DOHH2 (cell line): ENCODE data around the gene ZNF219.

ENCODE experiments used
- H3F3A ChIP-seq: fragments of 200-600 bp; sonication (generic), shearing (Covaris generic); 2 replicates; pipeline ENCODE4 v1.6.0; 2016; ENCODE audit warnings: antibody characterized with exemption, mild to moderate bottlenecking; ENCODE audit not compliant: control insufficient read depth, insufficient read depth
- H3K27ac ChIP-seq: fragments of 200-600 bp; sonication (generic); 2 replicates; pipeline ENCODE4 v1.5.1; 2014; ENCODE audit warnings: low read depth, mild to moderate bottlenecking, low read length, moderate library complexity
- H3K27me3 ChIP-seq: fragments of 200-600 bp; sonication (generic); 2 replicates; pipeline ENCODE4 v1.6.1; 2014; ENCODE audit warnings: mild to moderate bottlenecking, low read length, mixed read lengths; ENCODE audit not compliant: control insufficient read depth
- H3K36me3 ChIP-seq: fragments of 200-600 bp; sonication (generic); 2 replicates; pipeline ENCODE4 v1.6.1; 2014; ENCODE audit warnings: mild to moderate bottlenecking, low read length, moderate library complexity, mixed read lengths; ENCODE audit not compliant: control insufficient read depth
- H3K4me1 ChIP-seq: fragments of 200-600 bp; sonication (generic); 2 replicates; pipeline ENCODE4 v1.6.1; 2014; ENCODE audit warnings: mild to moderate bottlenecking, low read length, mixed read lengths; ENCODE audit not compliant: control insufficient read depth
- H3K4me2 ChIP-seq: fragments of 200-600 bp; sonication (generic); 2 replicates; pipeline ENCODE4 v1.6.0; 2014; ENCODE audit warnings: mild to moderate bottlenecking, low read length, moderate library complexity
- H3K4me3 ChIP-seq: fragments of 200-600 bp; sonication (generic); 2 replicates; pipeline ENCODE4 v1.5.1; 2014; ENCODE audit warnings: mild to moderate bottlenecking, low read length, mixed read lengths
- H3K79me2 ChIP-seq: fragments of 200-600 bp; sonication (generic); 2 replicates; pipeline ENCODE4 v1.6.1; 2014; ENCODE audit warnings: mild to moderate bottlenecking, low read length, mixed read lengths; ENCODE audit not compliant: control insufficient read depth
- H3K9me2 ChIP-seq: fragments of 200-600 bp; sonication (generic); replicated peaks from 2 replicates; pipeline ENCODE4 v1.6.1; 2014; ENCODE audit warnings: mild to moderate bottlenecking, low read length, mixed read lengths; ENCODE audit not compliant: control insufficient read depth
- H3K9me3 ChIP-seq: fragments of 200-600 bp; sonication (generic); 2 replicates; pipeline ENCODE4 v1.6.1; 2014; ENCODE audit warnings: antibody characterized with exemption, low read length, mixed read lengths; ENCODE audit not compliant: control insufficient read depth, insufficient read depth
- H4K20me1 ChIP-seq: fragments of 200-600 bp; sonication (generic); 2 replicates; pipeline ENCODE4 v1.6.0; 2014; ENCODE audit warnings: low read depth, mild to moderate bottlenecking, antibody characterized with exemption, low read length, moderate library complexity; ENCODE audit not compliant: control insufficient read depth, insufficient read depth
- EZH2phosphoT487 ChIP-seq: fragments of 200-600 bp; sonication (generic); IDR thresholded peaks from 2 replicates; pipeline ENCODE4 v1.6.1; 2017; ENCODE audit warnings: borderline replicate concordance, mild to moderate bottlenecking, antibody characterized with exemption, low read length, moderate library complexity, mixed read lengths
- TF ChIP-seq, protein P1 (sequence below): fragments of 200-600 bp; sonication (generic); IDR thresholded peaks from one replicate; pipeline ENCODE4 v1.5.1; 2014; ENCODE audit warnings: antibody characterized with exemption, mild to moderate bottlenecking, low read depth, low read length; ENCODE audit not compliant: poor library complexity, severe bottlenecking

Gene ZNF219

DNA sequence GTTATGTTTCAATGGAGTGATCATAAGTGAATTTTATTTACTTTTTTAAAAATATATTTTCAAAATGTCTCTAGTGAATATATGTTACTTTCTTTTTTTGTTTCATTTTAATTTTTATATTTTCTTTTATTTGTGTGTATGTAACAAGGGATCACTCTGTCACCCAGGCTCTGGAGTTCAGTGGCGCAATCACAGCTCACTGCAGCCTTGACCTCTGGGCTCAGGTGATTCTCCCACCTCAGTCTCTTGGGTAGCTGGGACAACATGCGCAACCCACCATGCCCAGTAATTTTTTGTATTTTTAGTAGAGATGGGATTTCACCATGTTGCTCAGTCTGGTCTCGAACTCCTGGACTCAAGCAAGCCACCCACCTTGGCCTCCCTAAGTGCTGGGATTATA lies 20.5 kb upstream of the ZNF219 start:
- H3K79me2 ChIP-seq, result no peaks in the 10 kb centered on the region
- no peaks in the 10 kb centered on the region for H4K20me1 ChIP-seq
- no peaks in the 10 kb centered on the region for H3K36me3 ChIP-seq
- TF ChIP-seq, protein P1, sequence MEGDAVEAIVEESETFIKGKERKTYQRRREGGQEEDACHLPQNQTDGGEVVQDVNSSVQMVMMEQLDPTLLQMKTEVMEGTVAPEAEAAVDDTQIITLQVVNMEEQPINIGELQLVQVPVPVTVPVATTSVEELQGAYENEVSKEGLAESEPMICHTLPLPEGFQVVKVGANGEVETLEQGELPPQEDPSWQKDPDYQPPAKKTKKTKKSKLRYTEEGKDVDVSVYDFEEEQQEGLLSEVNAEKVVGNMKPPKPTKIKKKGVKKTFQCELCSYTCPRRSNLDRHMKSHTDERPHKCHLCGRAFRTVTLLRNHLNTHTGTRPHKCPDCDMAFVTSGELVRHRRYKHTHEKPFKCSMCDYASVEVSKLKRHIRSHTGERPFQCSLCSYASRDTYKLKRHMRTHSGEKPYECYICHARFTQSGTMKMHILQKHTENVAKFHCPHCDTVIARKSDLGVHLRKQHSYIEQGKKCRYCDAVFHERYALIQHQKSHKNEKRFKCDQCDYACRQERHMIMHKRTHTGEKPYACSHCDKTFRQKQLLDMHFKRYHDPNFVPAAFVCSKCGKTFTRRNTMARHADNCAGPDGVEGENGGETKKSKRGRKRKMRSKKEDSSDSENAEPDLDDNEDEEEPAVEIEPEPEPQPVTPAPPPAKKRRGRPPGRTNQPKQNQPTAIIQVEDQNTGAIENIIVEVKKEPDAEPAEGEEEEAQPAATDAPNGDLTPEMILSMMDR, result no peak
- no peak for TF ChIP-seq EZH2phosphoT487
- H3K27me3 ChIP-seq, result peaks cover 19% of the 10 kb centered on the region
- no peaks in the 10 kb centered on the region for H3K9me3 ChIP-seq
- H3K4me1 ChIP-seq, result no peaks in the 10 kb centered on the region
- H3K9me2 ChIP-seq, result no peaks in the 10 kb centered on the region
- no peak overlapping the region for H3K4me3 ChIP-seq
- no peaks in the 10 kb centered on the region for H3F3A ChIP-seq
- no peak overlapping the region for H3K4me2 ChIP-seq
- H3K27ac ChIP-seq, result no peak overlapping the region

- Histone ChIP-seq H3K27me3 (no peaks in the 10 kb centered on the region), H3K4me1 (peaks cover 11% of the 10 kb centered on the region), H3K9me3 (no peaks in the 10 kb centered on the region), H3K27ac (no peak overlapping the region), H3K79me2 (no peaks in the 10 kb centered on the region), H3F3A (no peaks in the 10 kb centered on the region), H3K4me3 (no peak overlapping the region), H4K20me1 (no peaks in the 10 kb centered on the region), H3K36me3 (no peaks in the 10 kb centered on the region), H3K4me2 (no peak overlapping the region), H3K9me2 (no peaks in the 10 kb centered on the region)
- TF ChIP-seq EZH2phosphoT487, result no peak
- TF ChIP-seq, protein P1, result no peak
These were observed 14.9 kb upstream of the ZNF219 start for GRCh38 chr14:21113369-21113768.

GRCh38 chr14:21112255-21112654 lies 13.8 kb upstream of the ZNF219 start:
- Histone ChIP-seq H3F3A (no peaks in the 10 kb centered on the region), H3K27me3 (no peaks in the 10 kb centered on the region), H4K20me1 (no peaks in the 10 kb centered on the region), H3K9me3 (no peaks in the 10 kb centered on the region), H3K4me3 (no peak overlapping the region), H3K4me1 (peaks cover 11% of the 10 kb centered on the region), H3K4me2 (no peak overlapping the region), H3K36me3 (no peaks in the 10 kb centered on the region), H3K27ac (no peak overlapping the region), H3K9me2 (no peaks in the 10 kb centered on the region), H3K79me2 (no peaks in the 10 kb centered on the region)
- TF ChIP-seq, protein P1, result no peak
- TF ChIP-seq EZH2phosphoT487, result no peak
